HG03196 (cell line): ENCODE data around the gene ZNF592.
"Not testable (repeated sequence)": the region's sequence is repeated elsewhere in the genome, so short reads cannot be mapped to it uniquely, and the experiment has no call there.

Source experiments
- ATAC-seq: cut with Tn5 transposase; IDR thresholded peaks from one replicate; pipeline ENCODE4 v1.9.1; 2021; ENCODE audit not compliant: unreplicated experiment

Gene ZNF592

DNA sequence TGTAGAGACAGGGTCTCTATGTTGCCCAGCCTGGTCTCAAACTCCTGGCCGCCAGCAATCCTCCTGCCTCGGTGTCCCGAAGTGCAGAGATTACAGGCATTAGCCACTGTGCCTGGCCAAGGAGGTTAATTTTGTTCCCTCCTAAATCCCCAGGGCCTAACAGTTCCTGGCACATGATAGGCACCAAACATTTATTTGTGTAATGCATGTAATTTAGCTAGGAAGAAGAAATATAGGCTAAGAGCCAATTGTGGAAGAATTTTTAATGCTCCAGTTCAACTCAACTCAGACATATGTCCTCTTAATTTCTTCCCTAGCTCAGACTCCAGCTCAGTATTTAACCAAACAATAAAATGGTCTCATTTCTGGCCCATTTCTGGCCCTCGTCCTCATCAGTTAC lies 7.7 kb upstream of the ZNF592 start:
- ATAC-seq = no peak

DNA sequence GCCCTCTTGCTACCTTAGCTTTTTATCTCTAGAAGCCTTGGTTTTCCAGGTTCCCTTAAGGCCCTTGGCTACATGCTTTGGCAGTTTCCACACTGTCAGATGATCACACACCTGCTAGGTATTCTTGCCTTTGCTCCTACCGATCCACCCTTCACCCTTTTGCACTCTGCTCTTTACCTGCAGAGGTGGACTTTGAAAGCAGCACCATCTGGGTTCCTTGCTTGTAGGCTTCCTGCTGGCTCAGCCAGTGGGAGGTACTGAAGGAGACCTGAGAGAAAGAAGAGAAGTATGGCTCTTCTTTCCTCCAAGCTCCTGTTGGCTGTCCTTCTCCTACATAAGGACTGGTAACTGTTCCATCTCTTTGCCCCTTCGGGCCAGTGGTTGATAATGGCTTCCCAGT lies 7.3 kb upstream of the ZNF592 start:
- no peak for ATAC-seq

- peak; percentile 41 for ATAC-seq
Observed at GRCh38 chr15:84747416-84748273, 747 bp upstream of the ZNF592 start.

- ATAC-seq = peak; percentile 14
Observed at GRCh38 chr15:84749111-84749991, 959 bp downstream of the ZNF592 start.

- ATAC-seq = no peak
Observed at GRCh38 chr15:84750583-84751092, 2.2 kb downstream of the ZNF592 start.

GRCh38 chr15:84751721-84752120 lies 3.3 kb downstream of the ZNF592 start:
- not testable (repeated sequence) for ATAC-seq

GRCh38 chr15:84752195-84752594 lies 3.8 kb downstream of the ZNF592 start:
- no peak for ATAC-seq

- no peak for ATAC-seq
Observed at GRCh38 chr15:84752700-84753099, 4.3 kb downstream of the ZNF592 start.

DNA sequence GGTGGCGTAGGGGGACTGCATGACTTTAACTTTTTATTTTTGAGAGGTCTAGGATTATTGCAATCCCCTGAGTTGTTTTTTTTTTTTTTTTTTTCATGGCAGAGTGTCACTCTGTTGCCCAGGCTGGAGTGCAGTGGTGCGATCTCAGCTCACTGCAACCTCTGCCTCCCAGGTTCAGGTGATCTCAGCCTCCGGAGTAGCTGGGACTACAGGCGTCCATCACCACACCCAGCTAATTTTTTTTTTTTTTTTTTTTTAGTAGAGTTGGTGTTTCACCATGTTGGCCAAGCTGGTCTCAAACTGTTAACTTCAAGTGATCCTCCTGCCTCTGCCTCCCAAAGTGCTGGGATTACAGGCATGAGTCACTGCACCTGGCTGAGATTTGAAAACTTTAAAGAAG lies 6.5 kb downstream of the ZNF592 start:
- not testable (repeated sequence) for ATAC-seq

GRCh38 chr15:84755736-84756527 lies 7.5 kb downstream of the ZNF592 start:
- no peak for ATAC-seq

DNA sequence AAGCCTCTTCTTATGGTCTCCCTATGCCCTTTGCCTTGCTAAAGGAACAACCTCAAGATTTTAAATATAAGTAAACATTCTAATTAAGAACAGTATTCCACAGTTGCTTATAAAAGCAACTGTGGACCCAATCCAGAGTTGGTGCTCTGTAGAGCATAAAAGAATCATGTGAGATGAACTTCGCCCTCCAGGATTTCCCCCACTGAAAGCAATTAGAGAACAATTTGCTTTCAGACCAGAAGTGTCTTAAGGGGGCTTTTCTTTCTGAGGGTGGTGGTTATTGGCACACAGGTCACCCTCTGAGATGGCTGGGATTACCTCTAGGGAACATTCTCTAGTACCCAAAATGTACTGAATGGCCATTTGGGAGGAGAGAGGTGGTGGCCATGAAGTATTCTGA lies 10.6 kb downstream of the ZNF592 start:
- ATAC-seq = no peak

- ATAC-seq = no peak
Observed at GRCh38 chr15:84760219-84760618, 11.8 kb downstream of the ZNF592 start.

DNA sequence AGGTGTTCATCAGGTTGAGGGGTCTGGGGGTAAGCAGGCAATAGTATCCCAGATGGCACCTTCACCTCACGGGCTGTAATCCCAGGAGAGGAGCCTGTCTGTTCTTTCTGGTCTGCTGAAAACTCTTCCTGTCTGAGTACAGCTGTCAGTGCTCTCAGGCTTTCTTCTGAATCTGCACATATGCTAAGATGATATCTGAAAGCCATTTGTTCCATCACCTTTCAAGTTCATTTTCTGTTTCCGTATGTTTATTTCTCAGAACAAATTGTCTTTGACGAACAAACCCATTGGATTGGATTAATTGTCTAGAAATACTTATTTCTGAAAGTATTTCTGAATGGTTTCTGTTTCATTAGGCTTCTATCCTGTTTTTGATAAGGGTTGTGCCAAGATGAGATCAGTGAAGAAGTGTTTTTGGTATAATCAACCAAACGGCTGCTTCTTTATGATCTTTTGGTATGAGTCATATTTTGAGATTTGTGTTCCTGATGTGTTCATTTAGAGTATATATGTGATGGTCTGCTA lies 13.3 kb downstream of the ZNF592 start:
- ATAC-seq = peak; percentile 44

- no peak for ATAC-seq
Observed at GRCh38 chr15:84762840-84763572, 14.6 kb downstream of the ZNF592 start.

GRCh38 chr15:84764585-84764984 lies 16.2 kb downstream of the ZNF592 start:
- ATAC-seq = no peak

- no peak for ATAC-seq
Observed at GRCh38 chr15:84764989-84765388, 16.6 kb downstream of the ZNF592 start.

DNA sequence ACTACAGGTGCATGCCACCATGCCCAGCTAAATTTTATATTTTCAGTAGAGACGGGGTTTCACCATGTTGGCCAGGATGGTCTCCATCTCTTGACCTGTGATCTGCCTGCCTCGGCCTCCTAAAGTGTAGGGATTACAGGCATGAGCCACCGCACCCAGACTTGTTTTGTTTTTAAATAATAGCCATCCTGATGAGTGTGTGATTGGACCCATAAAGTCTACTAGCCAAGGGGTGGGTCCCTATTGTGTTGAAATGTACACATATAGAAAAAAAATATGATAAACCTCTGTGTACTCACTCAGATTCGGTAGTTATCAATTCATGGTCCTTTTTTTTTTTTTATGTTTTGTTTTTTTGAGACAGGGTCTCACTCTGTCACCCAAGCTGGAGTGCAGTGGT lies 17.3 kb downstream of the ZNF592 start:
- no peak for ATAC-seq

DNA sequence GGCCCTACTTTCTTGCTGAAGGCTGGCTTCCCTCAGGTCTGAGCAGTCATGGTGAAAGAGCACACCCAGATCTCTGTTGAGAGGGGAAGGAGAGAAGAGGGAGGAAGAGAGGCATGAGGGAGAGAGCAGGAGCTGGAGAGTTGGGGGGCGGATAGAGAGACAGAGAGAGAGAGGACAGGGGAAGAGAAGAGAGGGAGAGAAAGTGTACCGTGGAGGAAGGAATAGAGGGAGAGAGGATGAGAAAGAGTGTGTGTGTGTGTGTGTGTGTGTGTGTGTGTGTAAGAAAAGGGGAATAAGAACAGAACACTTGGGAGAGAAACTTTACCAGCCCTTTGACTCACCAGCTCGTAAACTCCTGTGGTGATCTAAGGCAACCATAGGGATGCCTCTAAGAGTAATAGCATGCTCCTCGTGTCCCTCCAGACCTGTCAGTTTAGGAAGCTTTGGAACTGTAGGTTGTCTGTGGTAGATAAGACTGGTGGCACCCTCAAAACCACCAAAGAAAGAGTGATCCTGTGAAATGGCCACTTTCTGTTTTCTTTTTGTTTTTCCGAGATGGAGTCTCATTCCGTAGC lies 18.2 kb downstream of the ZNF592 start:
- no peak for ATAC-seq

GRCh38 chr15:84772031-84772430 lies 23.6 kb downstream of the ZNF592 start:
- ATAC-seq = no peak

GRCh38 chr15:84772467-84772866 lies 24.1 kb downstream of the ZNF592 start:
- no peak for ATAC-seq
